Ovary (tissue), 9 donors: ENCODE data around the gene COA8. TPM values are rescaled to one million over a fixed set of nuclear protein-coding genes. Genes with fewer than 3 reads are reported as not detected.
A peak's percentile ranks its signal among the peaks of the same experiment; 100 is the strongest.

ENCODE experiments used
- DNase-seq, 5 donors: peaks; one replicate each; pipeline ENCODE4 v3.0.0-alpha.2; 2019 to 2020
- H3K27ac ChIP-seq, 2 donors: fragments of 200-600 bp; one replicate each; pipeline versions ENCODE4 v1.5.1 to v1.8.0; 2019 to 2022
- H3K27me3 ChIP-seq: fragments of 200-600 bp; one replicate; pipeline ENCODE4 v1.8.0; 2022
- H3K36me3 ChIP-seq: fragments of 200-600 bp; sonication (generic); one replicate; pipeline ENCODE4 v1.5.1; 2019
- H3K4me1 ChIP-seq: one replicate; pipeline ENCODE4 v1.8.1; 2013; ENCODE audit warnings: mild to moderate bottlenecking, moderate library complexity; ENCODE audit not compliant: insufficient read depth
- H3K4me3 ChIP-seq: fragments of 200-600 bp; sonication (generic); one replicate; pipeline ENCODE4 v1.5.1; 2017
- H3K9me3 ChIP-seq, 2 donors: fragments of 200-600 bp in 1 of 2; sonication (generic) in 1 of 2; one replicate each; pipeline versions ENCODE4 v1.5.1 to v1.8.1; 2013 to 2019; ENCODE audit warnings: mild to moderate bottlenecking in 1 of 2, moderate library complexity in 1 of 2
- CTCF ChIP-seq, 3 donors: fragments of 450-650 bp in 2 of 3; fragments of 200-600 bp in 1 of 3; IDR thresholded peaks; one replicate each; pipeline versions ENCODE4 v1.5.1 to v1.8.0; 2016 to 2022; ENCODE audit warnings: antibody characterized with exemption in 3 of 3, mild to moderate bottlenecking in 1 of 3
- EP300 ChIP-seq: sonication (generic); formaldehyde crosslinking; IDR thresholded peaks from one replicate; pipeline ENCODE4 v1.6.1; 2017; ENCODE audit warnings: antibody characterized with exemption
- POLR2A ChIP-seq: fragments of 450-650 bp; IDR thresholded peaks from one replicate; pipeline ENCODE4 v1.6.1; 2017; ENCODE audit warnings: antibody characterized with exemption, mild to moderate bottlenecking, moderate library complexity
- WGBS, 3 donors: extraction: QIAGEN DNeasy Blood & Tissue Kit in 1 of 3; methylation state at CpG; one replicate each; pipeline versions ENCODE4 v1.1.5 to v1.1.7; 2013 to 2017; 5-methylcytosine and 5-hydroxymethylcytosine counted together
- intact Hi-C, 4 donors: fragments of 100-400 bp; cut with DNase I; formaldehyde crosslinking; loops; one replicate each; pipeline versions ENCODE4 v1.11.0 to v1.15.1; 2022 to 2023
- polyA plus RNA-seq, 2 donors: library from polyadenylated mRNA; stranded (reverse); fragments of 200-250 nt in 1 of 2; fragments of 350-450 nt in 1 of 2; fragmentation: Illumina TruSeq in 1 of 2; extraction: RNeasy Lipid Tissue Mini Kit (QIAGEN cat#74804) in 1 of 2; gene quantifications; one replicate each; pipeline ENCODE4 v1.2.3, GENCODE V29; 2013 to 2014
- small RNA-seq: library from RNA; depleted of rRNA; stranded (forward); fragments of <200 nt; gene quantifications from one replicate; pipeline ENCODE3, GENCODE V24; 2016
- total RNA-seq, 7 donors: library from RNA; depleted of rRNA in 2 of 7; stranded (reverse); fragments of >200 nt in 2 of 7; fragmentation: NEBNext Ultra II Directional in 3 of 7; extraction: Animal tissue kit (Norgen Biotek cat#: 25700) in 3 of 7; gene quantifications; one replicate each; pipeline versions ENCODE4 v1.1.0 to v1.2.4, GENCODE V29; 2016 to 2023
- donor health status: DM: no; HTN: no; CAD: no; lungs with moderate emphysema.
- donor health status: DM: no; HTN: no; CAD: no.
- donor health status: Bipolar disorder and iron deficiency.
- donor health status: DM: yes; HTN: yes; CAD: no.
- donor health status: DM: no; HTN: no; CAD: no.
- donor health status: DM: yes; HTN: yes; CAD: no.

Gene COA8
- total and polyA plus RNA-seq, 9 donors = 11.4 to 50.1 (median 26.8) TPM

GRCh38 chr14:103633391-103633790 lies 70.6 kb downstream of the COA8 start:
- peaks cover 13% of the 10 kb centered on the region for H3K4me1 ChIP-seq
- intact Hi-C loops = no loop called here
- no peak overlapping the region for H3K27ac ChIP-seq
- no peaks in the 10 kb centered on the region for H3K9me3 ChIP-seq
- no peak for TF ChIP-seq POLR2A
- TF ChIP-seq CTCF (IDR thresholded peaks at IDR 0.05) = no peak
- TF ChIP-seq EP300 = no peak
- no peak for DNase-seq
- H3K36me3 ChIP-seq = no peaks in the 10 kb centered on the region
- no peaks in the 10 kb centered on the region for H3K27me3 ChIP-seq
- H3K4me3 ChIP-seq = no peak overlapping the region
- WGBS, 3 donors = 50 to 72% (median 54%) methylated on average over 1 of the region's 1 CpG

- Histone ChIP-seq H3K4me1 (peaks cover 16% of the 10 kb centered on the region), H3K9me3 (no peaks in the 10 kb centered on the region), H3K27ac (no peak overlapping the region), H3K4me3 (no peak overlapping the region), H3K27me3 (no peaks in the 10 kb centered on the region), H3K36me3 (no peaks in the 10 kb centered on the region)
- TF ChIP-seq POLR2A (no peak), CTCF (IDR thresholded peaks at IDR 0.05) (no peak), EP300 (no peak)
- DNase-seq = no peak
- intact Hi-C loops = no loop called here
- 62 to 71% (median 69%) methylated on average over 4 of the region's 4 CpGs for WGBS, 3 donors
These were observed 71.4 kb downstream of the COA8 start for GRCh38 chr14:103634156-103634555.

- H3K36me3 ChIP-seq = no peaks in the 10 kb centered on the region
- no peak for TF ChIP-seq EP300
- TF ChIP-seq CTCF (IDR thresholded peaks at IDR 0.05) = no peak
- TF ChIP-seq POLR2A = no peak
- no peaks in the 10 kb centered on the region for H3K27me3 ChIP-seq
- H3K9me3 ChIP-seq = no peaks in the 10 kb centered on the region
- no peak overlapping the region for H3K27ac ChIP-seq
- intact Hi-C loops = no loop called here
- no peak overlapping the region for H3K4me3 ChIP-seq
- H3K4me1 ChIP-seq = peaks cover 18% of the 10 kb centered on the region
- 75 to 89% (median 89%) methylated on average over 3 of the region's 3 CpGs for WGBS, 3 donors
- DNase-seq = no peak
These were observed 75.8 kb downstream of the COA8 start for GRCh38 chr14:103638594-103638993.

Small RNAs within 50 kb of the gene (small RNA-seq; reads per million reads assigned to genes)
- gene RNU4-68P (1.8 reads per million, percentile 70 among the genes with 10 or more reads in this experiment), gene RNU7-160P (not detected)

Other genes with a start within 250 kb of the COA8 start
- gene EIF5, start 228.7 kb upstream of the COA8 start, total RNA-seq = 100 to 1,000 TPM in 6 of 7 donors, 10 to 100 TPM in 1; 76.7 to 169 (median 134) TPM
- 10 to 100 TPM; 73.0 to 97.9 TPM for gene EIF5, start 228.7 kb upstream of the COA8 start, polyA plus RNA-seq
- 100 to 1,000 TPM in 1 of 7 donors, 10 to 100 TPM in 6; 63.8 to 110 (median 79.8) TPM for gene MARK3, start 177.5 kb upstream of the COA8 start, total RNA-seq
- 10 to 100 TPM; 46.4 to 60.1 TPM for gene MARK3, start 177.5 kb upstream of the COA8 start, polyA plus RNA-seq
- gene CKB, start 40.1 kb upstream of the COA8 start, total RNA-seq = 100 to 1,000 TPM in 6 of 7 donors, 10 to 100 TPM in 1; 79.4 to 284 (median 140) TPM
- 100 to 1,000 TPM in 1 of 2 donors, 10 to 100 TPM in 1; 47.5 to 134 TPM for gene CKB, start 40.1 kb upstream of the COA8 start, polyA plus RNA-seq
- gene TRMT61A, start 33.8 kb upstream of the COA8 start, total RNA-seq = 10 to 100 TPM in 6 of 7 donors, 1 to 10 TPM in 1; 8.1 to 20.9 (median 14.8) TPM
- 10 to 100 TPM in 1 of 2 donors, under 1 TPM in 1; 0.62 to 12.1 TPM for gene TRMT61A, start 33.8 kb upstream of the COA8 start, polyA plus RNA-seq
- 10 to 100 TPM; 13.2 to 29.1 (median 24.4) TPM for gene BAG5, start 303 bp upstream of the COA8 start, total RNA-seq
- gene BAG5, start 303 bp upstream of the COA8 start, polyA plus RNA-seq = 10 to 100 TPM in 1 of 2 donors, 1 to 10 TPM in 1; 9.8 to 26.6 TPM
- 100 to 1,000 TPM; 125 to 191 (median 149) TPM for gene KLC1, start 66.3 kb downstream of the COA8 start, total RNA-seq
- gene KLC1, start 66.3 kb downstream of the COA8 start, polyA plus RNA-seq = 10 to 100 TPM; 80.0 to 88.2 TPM
- 1 to 10 TPM; 1.4 to 8.5 (median 2.9) TPM for gene XRCC3, start 152.5 kb downstream of the COA8 start, total RNA-seq
- 1 to 10 TPM; 3.7 to 4.5 TPM for gene XRCC3, start 152.5 kb downstream of the COA8 start, polyA plus RNA-seq
- 100 to 1,000 TPM in 1 of 7 donors, 10 to 100 TPM in 6; 75.6 to 110 (median 83.1) TPM for gene ZFYVE21, start 152.8 kb downstream of the COA8 start, total RNA-seq
- 100 to 1,000 TPM in 1 of 2 donors, 10 to 100 TPM in 1; 81.8 to 111 TPM for gene ZFYVE21, start 152.8 kb downstream of the COA8 start, polyA plus RNA-seq